Upper lobe of left lung (tissue), 4 donors: ENCODE results near the gene CRACDL.

Source experiments
- EP300 ChIP-seq, 4 donors: sonication (generic); formaldehyde crosslinking; IDR thresholded peaks; one replicate each; pipeline ENCODE4 v1.5.1; 2017; ENCODE audit warnings: antibody characterized with exemption in 4 of 4, control low read depth in 2 of 4
- POLR2A ChIP-seq, 4 donors: fragments of 450-650 bp; IDR thresholded peaks; one replicate each; pipeline ENCODE4 v1.5.1; 2016 to 2017; ENCODE audit warnings: antibody characterized with exemption in 4 of 4, mild to moderate bottlenecking in 2 of 4
- POLR2AphosphoS5 ChIP-seq, 2 donors: sonication (generic); formaldehyde crosslinking; IDR thresholded peaks; one replicate each; pipeline ENCODE4 v1.5.1; 2017; ENCODE audit warnings: antibody characterized with exemption in 2 of 2
- TF ChIP-seq, protein P1 (sequence below), 6 experiments: fragments of 450-650 bp in 4 of 6; fragments of 200-600 bp in 2 of 6; sonication (generic) in 2 of 6; IDR thresholded peaks; one replicate each; pipeline ENCODE4 v1.5.1; 2016 to 2019; ENCODE audit warnings: antibody characterized with exemption in 6 of 6

DNA sequence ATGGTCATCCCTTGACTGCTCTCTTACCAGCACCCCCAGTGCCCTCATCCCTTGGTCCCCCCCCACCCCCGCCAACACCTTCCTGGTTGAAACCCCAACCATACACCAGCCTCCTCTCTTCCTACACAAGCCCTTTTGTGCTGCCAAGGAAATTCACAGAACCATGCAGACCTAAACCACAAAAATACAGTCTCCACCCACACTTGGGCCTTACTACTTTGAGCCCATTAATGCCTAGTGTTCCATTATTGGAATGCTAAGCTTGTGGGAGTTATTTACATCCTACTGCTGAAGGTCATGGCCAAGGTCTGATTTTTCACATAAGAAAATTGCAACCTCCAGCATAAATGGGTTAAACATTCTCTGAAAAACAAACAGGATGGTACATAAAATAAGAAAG, 4.1 kb upstream of the CRACDL start:
- TF ChIP-seq, protein P1, sequence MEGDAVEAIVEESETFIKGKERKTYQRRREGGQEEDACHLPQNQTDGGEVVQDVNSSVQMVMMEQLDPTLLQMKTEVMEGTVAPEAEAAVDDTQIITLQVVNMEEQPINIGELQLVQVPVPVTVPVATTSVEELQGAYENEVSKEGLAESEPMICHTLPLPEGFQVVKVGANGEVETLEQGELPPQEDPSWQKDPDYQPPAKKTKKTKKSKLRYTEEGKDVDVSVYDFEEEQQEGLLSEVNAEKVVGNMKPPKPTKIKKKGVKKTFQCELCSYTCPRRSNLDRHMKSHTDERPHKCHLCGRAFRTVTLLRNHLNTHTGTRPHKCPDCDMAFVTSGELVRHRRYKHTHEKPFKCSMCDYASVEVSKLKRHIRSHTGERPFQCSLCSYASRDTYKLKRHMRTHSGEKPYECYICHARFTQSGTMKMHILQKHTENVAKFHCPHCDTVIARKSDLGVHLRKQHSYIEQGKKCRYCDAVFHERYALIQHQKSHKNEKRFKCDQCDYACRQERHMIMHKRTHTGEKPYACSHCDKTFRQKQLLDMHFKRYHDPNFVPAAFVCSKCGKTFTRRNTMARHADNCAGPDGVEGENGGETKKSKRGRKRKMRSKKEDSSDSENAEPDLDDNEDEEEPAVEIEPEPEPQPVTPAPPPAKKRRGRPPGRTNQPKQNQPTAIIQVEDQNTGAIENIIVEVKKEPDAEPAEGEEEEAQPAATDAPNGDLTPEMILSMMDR (IDR thresholded peaks at IDR 0.05), result no peak
- TF ChIP-seq POLR2A (IDR thresholded peaks at IDR 0.05), result no peak
- TF ChIP-seq EP300 (IDR thresholded peaks at IDR 0.05), result no peak
- no peak for TF ChIP-seq POLR2AphosphoS5 (IDR thresholded peaks at IDR 0.05)
